ENCODE measurements around the gene BBX.

BBX gene

DNA sequence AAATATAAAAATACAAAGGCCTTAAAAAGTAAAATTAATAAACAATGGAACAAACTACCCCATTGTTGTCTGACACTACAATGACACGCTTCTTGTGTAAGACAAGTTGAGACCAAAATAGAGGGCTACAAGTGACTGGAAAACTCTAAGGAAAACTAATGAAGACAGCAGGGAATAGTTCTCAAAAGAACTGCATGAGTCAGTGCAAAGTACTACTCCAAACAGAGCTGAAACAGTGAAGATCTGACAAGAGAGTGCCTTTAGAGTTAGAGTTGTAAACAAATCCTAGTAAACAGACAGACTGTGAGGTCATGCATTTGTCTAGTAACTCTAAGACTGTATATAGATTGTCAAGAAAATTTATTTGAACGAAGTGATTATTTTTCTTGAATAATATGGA lies 233.9 kb downstream of the BBX start:
- no peak for DNase-seq

DNA sequence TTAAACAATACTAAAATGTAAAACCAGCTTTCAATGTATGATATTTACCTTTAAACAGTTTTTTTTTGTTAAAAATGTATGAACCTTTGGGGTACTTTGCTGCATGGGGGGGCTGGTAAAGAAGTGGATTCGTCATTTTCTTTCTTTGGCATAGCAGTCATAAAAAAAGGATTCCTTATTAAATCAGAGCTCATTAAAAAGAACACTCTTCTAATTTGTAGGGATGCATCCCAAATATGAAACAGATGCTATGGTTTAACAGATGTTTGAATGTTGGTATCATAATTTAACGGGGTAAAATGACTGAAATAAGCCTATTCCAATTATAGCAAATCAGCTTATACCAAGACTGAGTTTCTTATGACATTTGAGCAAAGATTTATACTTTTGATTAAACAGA lies 234.4 kb downstream of the BBX start:
- DNase-seq, result no peak

- no peak for DNase-seq
These were observed 237.4 kb downstream of the BBX start for GRCh38 chr3:107760144-107760543.

GRCh38 chr3:107761391-107761790 lies 238.6 kb downstream of the BBX start:
- no peak for DNase-seq

- no peak for DNase-seq
These were observed 242.8 kb downstream of the BBX start for GRCh38 chr3:107765524-107765923.

- no peak for DNase-seq
These were observed 245.3 kb downstream of the BBX start for GRCh38 chr3:107767897-107768605.

GRCh38 chr3:107769882-107770281 lies 247.1 kb downstream of the BBX start:
- no peak for DNase-seq

DNA sequence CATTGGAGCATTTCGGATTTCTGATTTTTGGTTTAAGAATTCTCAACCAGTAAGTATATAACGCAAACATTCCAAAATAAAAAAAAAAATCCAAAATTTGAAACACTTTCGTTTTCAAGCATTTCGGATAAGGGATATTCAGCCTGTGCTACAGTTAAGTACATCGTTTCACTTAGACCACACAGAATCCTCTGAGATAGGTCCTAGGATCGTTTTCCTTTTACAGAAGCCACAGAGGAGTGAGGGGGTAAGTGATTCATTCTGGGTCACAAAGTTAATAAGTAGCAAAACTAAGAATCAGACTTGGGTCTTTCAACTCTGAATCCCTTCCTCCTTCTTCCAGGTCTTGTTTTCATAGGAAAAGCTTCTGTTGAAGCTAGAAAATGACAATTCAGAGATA lies 249.3 kb downstream of the BBX start:
- no peak for DNase-seq

- peak; percentile 11 for DNase-seq
These were observed 253.2 kb downstream of the BBX start for GRCh38 chr3:107775974-107776373.

DNA sequence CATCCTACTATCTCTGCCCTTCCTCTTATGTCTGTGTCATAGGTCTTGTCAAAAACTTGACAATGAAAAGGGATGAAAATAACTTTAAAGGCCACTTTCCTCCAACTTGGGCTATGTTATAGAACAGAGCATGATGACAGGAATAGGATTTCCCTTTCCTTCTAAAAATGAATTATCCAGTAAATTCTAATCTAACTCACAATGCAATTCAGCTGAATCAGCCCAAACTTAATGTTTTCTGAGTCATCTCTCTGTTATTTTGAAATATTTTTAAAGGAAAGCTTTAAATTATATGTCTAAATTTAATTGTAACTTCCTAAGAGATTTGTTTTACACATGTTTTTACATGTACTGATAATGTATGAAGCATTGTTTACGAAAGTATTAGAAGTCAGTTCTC lies 258.5 kb downstream of the BBX start:
- no peak for DNase-seq

DNA sequence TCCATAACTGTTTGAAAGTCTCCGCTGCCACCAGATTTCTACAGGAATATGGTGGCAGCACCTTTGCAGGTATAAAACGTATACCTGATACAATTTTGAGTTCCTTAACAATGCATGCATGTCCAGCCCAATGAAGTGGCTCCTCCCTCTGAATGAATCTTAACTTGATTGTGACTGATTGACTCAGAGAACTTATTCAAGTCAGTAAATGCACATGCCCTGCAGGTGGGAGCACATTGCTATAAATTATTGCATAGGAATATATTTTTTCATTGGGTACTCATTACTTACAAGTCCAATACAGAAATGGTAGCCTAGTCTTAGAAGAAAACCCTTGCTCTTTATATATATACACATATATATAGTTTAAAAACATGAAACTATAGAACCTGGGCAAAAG lies 259.3 kb downstream of the BBX start:
- DNase-seq, result no peak

GRCh38 chr3:107790612-107791011 lies 267.9 kb downstream of the BBX start:
- DNase-seq, result no peak

DNA sequence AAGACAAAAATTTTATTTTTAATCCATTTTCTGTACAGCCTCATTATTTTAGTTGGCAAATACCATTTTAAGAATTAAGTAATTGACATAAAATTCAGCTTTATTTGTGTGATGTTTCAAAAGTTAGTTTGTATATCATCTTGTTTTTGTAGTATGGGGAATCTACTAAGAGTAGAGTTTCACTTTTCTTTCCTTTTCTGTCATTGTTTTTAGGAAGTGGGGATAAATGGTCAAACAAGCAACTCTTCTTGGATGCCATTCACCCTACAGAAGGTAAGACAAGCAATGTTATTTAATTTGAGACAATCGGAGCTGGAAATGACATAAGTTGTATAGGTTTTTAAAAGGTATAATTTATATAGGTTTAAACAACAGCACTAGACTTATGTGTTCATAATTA lies 268.3 kb downstream of the BBX start:
- no peak for DNase-seq

- no peak for DNase-seq
These were observed 268.7 kb downstream of the BBX start for GRCh38 chr3:107791450-107791849.

GRCh38 chr3:107794664-107795443 lies 272.1 kb downstream of the BBX start:
- DNase-seq, result no peak

DNA sequence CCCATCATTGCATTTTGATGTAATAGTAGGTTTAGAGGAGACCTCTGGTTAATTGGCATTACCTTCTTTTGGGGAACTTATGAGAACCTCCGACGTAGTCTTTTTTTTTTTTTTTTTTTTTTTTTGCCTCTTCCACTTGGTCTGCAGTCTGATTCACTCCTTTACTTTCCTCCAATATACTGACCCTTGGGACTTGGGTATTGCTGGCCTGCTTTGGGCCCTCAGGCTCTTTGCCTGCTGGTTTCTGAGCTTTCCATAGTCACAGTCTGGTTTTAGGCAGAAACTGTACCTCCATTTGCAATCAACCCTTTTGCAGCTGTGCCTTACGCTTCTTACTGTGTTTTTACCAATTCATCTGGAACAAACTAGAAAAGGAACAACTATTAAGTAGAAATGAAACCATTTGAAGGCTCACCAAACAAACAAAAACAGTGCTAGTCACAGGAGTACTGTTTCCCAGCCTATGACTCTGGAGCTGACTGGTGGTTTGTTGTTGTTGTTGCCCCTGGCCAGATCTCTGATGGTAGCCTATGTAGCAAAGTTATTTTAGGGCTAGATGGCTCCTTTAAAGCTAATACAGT lies 272.8 kb downstream of the BBX start:
- no peak for DNase-seq

DNA sequence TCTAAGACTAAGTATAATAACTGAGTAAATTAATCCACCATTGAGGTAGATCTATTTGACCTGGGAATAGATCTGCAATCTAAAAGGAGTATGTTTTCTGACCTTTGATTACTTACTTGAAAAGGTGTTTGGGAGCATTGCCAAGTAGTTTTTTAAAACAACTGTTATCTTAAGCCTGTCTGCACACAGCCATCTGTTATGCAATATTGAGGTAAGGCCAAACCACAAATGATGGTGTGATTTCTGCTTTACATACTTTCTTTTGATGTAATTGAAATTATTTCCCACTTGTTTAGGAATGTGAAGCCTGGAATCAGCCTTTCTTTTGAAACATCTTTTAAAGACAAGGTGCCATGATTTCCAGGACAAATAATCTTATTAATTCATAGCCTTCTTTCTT lies 274.0 kb downstream of the BBX start:
- DNase-seq, result peak; percentile 51

- no peak for DNase-seq
These were observed 274.8 kb downstream of the BBX start for GRCh38 chr3:107797586-107797985.

DNA sequence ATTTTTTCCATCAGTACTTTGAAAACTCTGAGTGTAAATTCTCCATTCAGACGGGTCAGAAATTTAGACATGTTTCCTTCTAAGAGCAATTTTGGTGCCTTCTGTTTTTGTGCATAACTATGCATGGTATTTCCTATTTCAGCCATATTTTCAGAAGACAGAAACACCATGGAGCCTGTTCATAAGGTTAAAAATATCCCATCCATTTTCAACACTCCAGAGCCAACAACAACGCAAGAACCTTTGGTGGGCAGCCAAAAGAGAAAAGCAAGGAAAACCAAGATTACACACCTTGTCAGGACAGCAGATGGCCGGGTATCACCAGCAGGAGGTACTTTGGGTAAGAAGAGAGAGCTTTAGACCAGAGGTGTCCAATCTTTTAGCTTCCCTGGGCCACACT lies 275.6 kb downstream of the BBX start:
- no peak for DNase-seq

DNA sequence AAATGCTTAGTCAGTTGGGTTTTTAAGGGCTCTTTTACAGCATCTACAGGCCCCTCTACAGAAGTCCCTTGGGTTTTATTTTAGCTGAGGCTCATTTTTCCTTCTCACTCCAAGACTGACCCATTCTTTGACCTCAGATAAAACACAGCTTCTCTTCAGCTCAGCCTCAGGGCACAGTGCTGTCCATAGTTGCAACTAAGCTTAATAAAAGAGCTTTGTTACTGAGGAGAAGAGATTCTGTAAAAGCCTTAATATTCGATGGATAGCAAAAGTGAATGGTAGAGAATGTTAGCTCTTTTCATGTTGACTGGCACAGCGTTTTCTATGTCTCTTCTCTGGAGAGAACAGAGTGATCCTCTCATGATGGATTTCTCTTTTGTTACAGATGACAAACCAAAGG lies 277.9 kb downstream of the BBX start:
- no peak for DNase-seq

DNA sequence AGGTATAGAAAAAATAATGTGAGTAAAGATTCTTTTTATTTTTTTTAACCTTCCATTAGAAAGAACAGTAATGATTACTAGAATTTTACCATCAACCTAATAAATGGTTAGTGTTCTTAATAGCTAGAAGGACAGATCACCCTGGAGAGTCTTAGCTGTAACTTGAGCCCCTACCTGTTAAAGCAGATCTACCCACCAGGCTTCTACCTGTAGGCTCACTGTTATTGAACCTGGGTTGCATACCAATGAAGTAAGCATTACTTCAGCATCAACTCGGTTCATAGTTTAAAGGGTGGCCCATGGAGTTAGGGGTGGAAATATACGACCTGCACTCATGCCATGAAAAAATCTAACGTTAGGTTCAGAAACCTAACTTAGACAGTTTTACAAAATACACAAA lies 280.4 kb downstream of the BBX start:
- no peak for DNase-seq

DNA sequence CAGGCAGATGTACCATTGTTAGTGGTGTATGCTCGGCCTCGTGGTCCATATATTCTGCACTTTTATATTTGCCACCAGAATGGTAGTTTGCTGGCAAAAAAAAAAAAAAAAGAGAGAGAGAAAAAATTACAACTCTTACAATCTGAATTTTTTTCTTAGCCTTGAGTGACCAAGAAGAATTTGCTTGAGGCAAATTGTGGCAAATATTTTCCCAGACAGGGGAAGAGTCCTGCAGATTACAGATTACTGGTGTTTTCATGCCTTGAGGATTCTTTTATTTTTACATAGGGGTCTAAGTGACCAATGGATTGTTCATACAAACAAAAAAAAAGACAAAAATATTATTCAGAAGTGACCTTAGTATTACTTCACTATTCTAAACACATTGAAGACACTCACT lies 283.3 kb downstream of the BBX start:
- no peak for DNase-seq

- no peak for DNase-seq
These were observed 283.8 kb downstream of the BBX start for GRCh38 chr3:107806536-107806935.
